NCI-H146 treated with DMSO at 0.1 percent for 48 hours (cell line): ENCODE results near the gene GMPR.
"Not testable (repeated sequence)": the region's sequence is repeated elsewhere in the genome, so short reads cannot be mapped to it uniquely, and the experiment has no call there.

Source experiments
- DNase-seq: peaks from one replicate; lab custom pipeline; 2025; ENCODE audit not compliant: unreplicated experiment; lab: John Stamatoyannopoulos, UW

The GMPR gene

DNA sequence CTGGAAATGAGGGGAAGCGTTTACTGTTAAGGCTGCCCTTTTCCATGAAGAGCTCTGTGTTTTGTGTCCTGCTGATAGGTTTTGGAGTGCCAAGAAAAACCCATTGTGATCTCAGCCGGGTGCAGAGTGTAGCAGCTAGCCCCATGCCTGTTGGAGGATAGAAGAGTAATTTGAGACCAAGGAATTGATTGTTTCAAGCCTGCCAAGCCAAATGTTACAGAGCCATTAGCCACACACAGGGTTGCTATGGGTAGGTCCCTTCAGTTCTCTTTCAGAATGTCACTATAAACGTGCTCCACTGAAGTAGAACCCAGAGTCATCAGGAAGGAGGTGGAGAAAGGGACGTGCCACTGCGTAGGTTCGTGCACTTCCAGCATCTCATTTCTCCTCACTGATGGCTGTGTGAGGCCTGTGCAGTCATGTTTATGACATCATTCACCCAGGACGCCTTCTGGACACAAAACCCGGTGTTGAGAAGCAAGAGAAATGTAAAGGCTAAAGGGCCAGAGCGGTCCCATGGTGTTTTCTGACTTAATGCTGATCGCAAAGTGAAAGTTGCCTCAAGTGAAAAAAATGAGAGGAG is 6.6 kb downstream of the GMPR start:
- DNase-seq, result peak; percentile 76

DNA sequence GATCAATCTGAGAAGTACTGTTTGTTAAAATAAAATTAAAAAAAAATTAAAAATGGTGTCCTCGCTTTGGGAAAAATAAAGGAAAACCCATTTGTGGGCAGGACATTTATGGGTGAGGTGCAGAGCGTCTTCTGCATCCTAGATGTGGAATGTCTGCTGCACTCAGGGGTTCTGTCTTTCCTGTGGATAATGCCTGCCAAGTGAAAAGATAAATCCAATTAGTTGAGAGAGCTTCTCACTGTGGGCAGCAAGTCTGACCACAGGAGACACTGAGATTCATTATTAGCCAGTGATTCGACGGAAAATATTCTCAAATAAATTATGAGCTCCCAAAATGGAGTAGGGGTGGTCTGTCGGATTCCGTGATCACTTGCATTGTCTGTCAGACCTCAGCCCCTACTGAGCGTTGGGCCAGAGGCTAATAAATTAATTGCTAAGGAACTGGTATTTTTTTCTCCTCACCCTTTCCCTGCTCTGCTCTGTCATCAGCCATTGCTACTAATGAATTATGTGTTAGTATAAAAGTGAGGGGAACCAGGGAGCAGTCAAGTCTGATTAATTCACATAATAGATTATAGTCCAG is 10.0 kb downstream of the GMPR start:
- DNase-seq, result no peak

DNA sequence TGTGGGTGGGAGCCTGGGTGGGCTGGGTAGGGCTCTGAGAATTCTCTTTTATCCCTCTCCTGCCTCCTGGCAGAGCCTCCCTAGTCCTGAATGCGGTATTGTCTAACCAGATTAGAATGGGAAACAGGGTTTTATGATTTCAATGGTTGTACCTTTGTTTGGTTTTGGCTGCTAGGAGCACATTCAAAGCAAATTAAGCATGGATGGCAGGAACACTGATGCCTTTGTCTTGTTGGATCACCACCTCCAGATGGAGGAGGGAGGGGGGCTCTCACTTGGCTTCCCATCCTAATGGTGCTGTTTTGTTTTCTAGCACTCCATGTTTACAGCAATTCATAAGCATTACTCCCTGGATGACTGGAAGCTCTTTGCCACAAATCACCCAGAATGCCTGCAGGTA is 11.6 kb downstream of the GMPR start:
- peak; percentile 64 for DNase-seq

DNA sequence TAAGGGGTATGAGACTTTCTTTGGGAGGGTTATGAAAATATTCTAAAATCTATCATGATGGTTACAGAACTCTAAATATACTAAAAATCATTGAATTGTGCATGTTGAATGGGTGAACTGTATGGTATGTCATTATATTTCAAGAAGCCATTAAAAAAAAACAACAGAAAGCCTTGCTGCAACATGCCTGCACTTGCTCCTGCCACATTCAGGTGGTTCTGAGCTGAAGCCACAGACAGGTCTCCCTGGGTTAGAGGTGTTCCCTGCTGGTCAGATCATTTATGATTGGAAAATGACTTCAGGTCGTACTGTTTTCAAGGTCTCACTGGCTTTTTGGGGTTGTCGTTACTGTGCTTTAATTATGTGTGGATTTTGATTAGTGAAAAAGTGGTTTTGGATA is 13.3 kb downstream of the GMPR start:
- DNase-seq, result no peak

DNA sequence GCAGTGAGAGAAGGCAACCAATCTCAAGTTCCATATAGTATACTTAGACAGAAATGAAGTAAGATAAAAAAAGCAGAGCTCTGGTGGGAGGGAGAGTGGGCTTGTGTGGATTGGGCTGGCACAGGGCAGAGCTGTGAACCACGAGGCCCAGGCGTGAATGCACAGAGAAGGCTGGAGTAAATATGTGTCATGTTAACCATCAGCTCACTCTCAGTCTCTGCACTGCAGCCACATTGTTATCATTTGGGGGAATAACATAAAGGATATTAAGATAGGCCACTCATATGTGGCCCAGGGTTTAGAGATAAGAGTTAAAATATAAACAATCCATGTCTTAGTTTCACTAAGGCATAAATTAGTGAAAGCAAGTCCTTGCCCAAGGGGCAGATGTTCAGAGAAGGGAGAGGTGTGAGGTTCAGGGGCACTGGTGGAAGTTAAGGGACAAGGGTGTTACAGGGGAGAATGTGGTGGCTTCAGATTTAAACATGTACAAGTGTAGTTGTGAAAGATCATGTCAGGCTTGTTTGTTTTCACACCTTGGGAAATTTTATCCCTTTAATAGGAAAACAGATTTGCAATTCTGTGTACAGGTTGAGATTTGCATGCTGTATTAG is 14.4 kb downstream of the GMPR start:
- no peak for DNase-seq

DNA sequence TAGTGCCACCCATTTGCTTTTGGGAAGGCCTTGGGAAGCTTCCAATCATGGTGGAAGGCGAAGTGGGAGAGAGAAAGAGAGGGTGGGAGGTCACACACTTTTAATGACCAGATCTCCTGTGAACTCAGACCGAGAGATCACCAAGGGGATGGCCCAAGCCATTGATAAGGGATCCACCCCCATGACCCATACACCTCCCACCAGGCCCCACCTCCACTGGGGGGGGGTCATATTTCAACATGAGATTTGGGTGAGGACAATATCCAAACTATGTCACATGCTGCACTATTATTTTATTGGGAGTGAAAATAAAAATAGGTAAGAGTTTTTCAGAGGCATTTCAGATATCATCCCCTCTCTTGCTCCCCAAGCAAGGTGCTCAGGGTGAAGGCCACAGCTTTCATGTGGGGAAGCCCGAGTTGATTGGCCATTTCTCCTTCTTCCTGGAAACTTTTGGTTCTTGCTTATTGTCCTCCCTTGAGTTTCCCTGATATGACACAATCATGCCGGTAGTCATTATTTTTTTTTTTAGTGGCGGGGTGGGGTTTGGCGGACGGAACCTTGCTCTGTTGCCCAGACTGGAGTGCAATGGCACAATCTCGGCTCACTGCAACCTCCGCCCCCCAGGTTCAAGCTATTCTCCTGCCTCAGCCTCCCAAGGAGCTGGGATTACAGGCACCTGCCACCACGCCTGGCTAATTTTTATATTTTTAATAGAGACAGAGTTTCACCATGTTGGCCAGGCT is 15.2 kb downstream of the GMPR start:
- no peak for DNase-seq

DNA sequence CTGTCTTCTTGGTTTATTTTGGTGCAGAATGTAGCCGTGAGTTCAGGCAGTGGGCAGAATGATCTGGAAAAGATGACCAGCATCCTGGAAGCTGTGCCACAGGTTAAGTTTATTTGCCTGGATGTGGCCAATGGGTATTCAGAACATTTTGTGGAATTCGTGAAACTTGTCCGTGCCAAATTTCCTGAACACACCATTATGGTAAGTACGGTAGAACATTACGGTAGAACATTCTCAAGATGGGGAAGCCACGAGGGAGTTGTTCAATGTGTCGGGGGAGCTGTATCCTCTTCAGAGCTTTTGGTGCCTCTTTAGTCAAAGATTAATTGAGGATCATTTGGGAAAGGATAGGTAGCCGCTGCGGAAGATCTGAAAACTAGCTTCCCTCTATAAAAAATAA is 16.1 kb downstream of the GMPR start:
- no peak for DNase-seq

DNA sequence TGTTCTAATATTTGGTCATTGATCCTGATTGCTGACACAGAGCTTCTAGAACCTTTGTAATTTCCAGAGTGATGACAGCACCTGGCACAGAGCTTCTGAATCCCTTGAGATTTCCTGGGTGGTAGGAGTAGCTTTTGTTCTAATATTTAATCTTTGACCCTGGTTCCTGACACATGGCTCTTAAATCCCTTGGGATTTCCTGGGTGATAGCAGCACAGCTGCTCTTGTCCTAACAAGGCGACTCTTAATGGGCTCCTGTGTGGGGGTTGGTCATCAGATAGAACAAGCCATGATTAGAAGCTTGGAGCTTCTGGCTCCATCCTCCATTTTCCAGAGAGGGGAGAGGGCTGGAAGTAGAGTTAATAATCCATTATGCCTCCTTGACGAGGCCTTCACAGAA is 18.4 kb downstream of the GMPR start:
- no peak for DNase-seq

DNA sequence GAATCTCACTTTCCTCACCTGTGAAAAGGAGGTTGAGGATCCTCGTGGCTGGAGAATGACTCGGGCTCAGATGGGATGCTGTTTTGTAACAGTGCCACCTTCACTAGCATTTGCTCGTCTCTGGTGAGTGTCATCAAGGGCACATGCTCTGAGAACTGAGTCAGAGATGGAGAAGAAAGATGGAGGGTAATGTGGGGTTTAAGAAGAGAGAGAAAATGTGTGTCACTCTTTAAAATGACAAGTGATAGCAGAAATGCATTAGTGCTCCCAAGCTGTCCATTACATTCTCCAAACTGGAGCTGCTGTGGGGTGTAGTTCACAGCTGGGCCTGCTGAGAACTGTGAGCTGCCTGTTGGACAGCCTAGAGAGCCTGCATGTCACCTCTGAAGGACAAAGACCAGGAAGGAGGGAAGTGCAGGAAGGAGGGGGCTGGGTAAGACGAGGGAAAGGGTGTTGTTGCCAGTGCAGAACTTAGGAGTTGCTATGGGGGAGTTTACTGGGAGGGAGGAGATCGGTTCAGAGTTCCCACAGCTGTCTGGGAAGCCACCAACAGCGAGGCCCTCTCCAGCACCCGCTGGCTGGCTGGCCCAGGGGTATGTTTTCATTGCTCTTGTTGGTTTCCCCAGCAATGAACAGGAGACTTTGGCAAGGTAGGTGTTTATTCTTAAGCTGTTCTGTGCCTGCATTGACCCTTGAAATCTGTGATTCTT is 19.8 kb downstream of the GMPR start:
- no peak for DNase-seq

DNA sequence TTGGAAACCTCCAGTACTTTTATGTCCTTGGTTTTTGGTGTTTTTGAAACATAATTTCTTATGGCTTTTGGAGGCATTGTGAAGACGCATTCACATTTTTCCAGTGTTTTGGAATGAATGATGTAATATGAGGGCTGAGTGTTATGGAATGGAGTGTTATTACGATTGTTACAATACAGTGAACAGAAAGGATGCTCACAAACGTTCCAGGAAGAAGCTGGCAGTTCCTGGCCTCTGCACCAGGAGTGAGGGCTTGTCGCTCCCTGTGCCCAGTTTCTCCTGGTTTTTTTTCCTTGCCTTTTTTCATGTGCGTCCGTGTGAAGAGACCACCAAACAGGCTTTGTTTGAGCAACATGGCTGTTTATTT is 20.3 kb downstream of the GMPR start:
- DNase-seq, result no peak

DNA sequence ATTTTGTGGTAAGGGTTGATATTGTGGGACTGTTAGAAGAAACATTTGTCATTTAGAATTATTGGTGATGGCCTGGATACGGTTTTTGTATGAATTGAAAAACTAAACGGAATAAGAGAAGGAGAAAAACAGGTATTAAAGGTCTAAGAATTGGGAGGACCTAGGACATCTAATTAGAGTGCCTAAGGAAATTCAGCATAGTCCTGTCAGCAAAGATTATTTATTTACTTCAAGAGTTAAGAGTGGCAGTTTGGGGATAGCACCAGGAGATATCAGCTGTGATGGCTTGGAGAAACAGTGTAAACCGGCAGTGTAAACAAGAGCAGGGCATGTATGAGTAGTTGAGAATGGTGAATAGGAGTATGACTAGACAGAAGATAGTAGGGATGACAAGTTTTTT is 21.2 kb downstream of the GMPR start:
- DNase-seq, result not testable (repeated sequence)

DNA sequence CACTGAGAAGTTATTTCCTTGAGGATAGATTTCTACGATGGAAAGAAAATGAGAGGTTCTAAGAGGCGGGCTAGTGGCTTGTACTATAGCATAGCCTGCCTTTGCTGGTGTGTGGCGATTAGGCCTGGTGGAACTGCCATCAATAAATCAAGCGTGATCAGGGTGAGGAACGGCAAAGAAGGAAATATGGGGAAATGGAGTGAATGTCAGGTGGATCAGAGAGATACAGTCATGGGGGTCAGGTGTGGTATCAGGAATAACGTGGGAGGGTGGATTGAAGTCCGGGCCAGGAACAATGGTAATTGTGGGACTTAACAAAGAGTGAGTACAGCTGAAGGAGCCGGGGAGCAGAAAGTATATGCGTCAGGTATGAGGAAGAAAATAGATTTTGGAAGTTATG is 22.2 kb downstream of the GMPR start:
- not testable (repeated sequence) for DNase-seq

DNA sequence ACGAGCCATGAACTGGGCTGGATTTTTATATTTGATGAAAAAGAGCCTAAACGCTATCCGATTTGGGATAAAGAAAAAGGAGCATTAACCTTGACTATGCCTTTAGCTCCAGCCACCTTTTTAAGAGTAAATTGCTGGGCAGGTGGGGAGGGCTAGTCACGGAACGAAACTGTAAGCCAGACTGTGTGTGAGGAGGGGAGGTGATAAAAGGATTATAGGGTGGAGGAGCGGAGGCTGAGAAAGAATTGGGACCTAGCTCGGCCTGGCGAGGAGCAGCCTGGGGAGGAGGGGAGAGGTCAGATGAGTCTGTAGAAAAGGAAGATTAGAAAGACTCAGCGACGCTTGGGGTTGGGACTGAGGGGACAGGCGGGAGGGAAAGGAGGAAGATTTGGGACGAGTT is 24.4 kb downstream of the GMPR start:
- not testable (repeated sequence) for DNase-seq

DNA sequence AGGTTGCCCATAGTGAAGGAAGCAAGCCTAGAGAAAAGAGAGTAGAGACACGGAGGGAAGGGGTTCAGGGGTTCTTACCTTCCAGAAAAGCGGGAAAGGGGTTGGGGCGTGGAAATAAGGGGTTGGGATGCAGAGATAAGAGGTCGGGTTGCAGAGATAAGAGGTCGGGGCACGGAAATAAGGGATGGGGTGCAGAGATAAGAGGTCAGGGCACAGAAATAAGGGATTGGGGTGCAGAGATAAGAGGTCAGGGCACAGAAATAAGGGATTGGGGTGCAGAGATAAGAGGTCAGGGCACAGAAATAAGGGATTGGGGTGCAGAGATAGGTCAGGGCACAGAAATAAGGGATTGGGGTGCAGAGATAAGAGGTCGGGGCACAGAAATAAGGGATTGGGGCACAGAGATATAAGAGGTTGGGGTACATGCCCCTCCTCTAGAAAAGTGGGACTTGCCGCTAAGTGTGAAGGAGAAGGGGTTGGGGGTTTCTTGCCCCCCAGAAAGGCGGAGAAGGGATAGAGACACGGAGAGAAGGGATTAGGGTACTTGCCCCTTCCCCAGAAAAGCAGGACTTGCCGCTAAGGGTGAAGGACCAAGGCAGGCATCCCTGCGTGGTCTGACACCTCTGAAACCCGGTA is 25.2 kb downstream of the GMPR start:
- DNase-seq, result not testable (repeated sequence)

DNA sequence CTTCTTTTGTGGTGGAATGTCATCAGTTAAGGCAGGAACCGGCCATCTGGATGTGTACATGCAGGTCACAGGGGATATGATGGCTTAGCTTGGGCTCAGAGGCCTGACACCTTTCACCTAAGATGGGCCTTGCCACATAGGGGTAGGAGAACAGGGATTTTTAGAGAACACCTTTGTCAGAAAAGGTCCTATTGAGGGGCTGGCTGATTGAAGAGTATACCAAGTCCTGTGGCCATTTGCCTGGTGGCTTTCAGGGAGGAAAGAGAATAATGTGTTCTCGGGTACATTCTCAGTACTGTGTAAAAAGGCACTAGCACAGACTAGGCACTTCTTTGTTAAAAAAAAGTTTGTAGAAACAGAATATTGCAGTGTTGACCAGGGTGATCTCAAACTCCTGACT is 26.4 kb downstream of the GMPR start:
- DNase-seq, result no peak

DNA sequence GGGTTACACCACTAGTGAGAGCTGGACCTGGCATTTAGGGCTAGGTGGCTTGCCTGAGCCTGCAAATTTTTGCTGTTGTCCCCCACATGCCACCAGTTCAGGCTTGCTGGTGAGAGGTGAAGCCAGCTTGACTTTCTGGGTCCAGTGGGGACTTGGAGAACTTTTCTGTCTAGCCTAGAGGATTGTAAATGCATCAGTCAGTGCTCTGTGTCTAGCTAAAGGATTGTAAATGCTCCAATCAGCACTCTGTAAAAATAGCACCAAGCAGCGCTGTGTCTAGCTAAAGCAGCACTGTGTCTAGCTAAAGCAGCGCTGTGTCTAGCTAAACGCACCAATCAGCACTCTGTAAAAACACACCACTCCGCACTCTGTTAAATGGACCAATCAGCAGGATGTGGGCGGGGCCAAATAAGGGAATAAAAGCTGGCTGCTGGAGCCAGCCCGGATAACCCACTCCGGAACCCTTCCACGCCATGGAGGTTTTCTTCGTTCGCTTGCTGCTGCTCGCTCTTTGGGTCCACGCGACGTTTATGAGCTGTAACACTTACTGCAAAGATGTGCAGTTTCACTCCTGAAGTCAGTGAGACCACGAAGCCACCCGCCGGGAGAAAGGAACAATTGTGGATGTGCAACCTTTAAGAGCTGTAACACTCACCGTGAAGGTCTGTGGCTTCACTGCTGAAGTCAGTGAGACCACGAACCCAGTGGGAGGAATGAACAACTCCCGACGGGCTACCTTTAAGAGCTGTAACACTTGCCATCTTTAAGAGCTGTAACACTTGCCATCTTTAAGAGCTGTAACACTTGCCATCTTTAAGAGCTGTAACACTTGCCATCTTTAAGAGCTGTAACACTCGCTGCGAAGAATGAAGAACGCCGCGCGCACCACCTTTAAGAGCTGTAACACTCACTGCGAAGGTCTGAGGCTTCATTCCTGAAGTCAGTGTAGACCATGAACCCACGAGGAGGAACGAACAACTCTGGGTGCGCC is 27.3 kb downstream of the GMPR start:
- no peak for DNase-seq

DNA sequence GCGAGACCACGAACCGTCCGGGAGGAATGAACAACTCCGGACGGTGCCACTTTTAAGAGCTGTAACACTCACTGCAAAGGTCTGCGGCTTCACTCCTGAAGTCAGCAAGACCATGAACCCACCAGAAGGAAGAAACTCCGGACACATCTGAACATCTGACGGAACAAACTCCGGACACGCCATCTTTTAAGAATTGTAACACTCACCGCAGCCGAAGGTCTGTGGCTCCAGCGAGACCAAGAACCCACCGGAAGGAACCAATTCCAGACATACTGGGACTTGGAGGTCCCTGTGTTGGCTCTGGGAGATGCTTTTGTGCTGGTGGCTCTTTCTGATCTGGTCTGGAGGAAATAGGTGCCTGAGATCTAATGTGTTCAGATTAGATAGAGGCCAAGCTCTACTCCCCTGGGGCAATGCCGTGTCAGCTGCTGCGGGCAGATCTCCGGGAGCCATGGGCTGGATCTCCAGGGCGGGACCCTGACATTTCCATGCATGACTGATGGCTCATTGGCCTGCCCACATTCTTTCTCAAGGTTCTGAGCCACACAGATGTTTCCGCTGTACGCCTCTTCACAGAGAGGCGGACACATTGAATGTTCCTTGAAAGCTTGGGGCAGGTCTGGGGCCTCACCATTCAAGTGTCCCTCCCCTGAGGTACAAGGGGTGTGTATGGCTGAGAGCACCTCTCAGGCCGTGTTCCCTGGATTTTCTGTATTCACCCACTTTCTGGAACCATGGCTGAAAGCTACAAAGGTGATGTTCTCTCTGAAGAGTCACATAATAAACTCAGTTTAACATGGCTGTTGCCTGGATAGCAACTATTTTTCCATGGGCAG is 29.3 kb downstream of the GMPR start:
- no peak for DNase-seq

DNA sequence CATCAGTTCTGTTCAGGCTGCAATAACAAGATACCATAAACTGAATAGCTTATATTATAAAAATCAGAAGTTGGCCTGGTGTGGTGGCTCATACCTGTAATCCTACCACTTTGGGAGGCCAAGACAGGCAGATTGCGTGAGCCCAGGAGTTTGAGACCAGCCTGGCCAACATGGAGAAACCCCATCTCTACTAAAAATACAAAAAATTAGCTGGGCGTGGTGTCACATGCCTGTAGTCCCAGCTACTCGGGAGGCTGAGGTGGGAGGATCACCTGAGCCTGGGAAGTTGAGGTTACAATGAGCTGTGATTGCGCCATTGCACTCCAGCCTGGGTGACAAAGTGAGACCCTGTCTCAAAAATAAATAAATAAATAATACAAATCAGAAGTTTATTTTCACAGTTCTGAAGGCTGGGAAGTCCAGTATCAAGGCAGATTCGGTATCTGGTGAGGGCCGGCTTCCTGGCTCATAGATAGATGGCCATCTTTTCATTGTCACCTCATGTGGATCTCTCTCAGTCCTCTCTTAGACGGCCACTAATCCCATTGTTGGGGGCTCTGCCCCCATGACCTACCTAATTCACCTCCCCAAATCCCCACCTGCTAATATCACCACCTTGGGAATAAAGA is 31.2 kb downstream of the GMPR start:
- DNase-seq, result not testable (repeated sequence)
